DMS79 (cell line): ENCODE results near the gene SBK3.
"Not testable (repeated sequence)": the region's sequence is repeated elsewhere in the genome, so short reads cannot be mapped to it uniquely, and the experiment has no call there.

Source experiments
- DNase-seq: peaks from one replicate; lab custom pipeline; 2025; lab: John Stamatoyannopoulos, UW

SBK3 gene

GRCh38 chr19:55576746-55577145 lies 31.4 kb upstream of the SBK3 start:
- DNase-seq, result no peak

- not testable (repeated sequence) for DNase-seq
Measured at GRCh38 chr19:55573929-55574328, 28.6 kb upstream of the SBK3 start.

GRCh38 chr19:55569477-55569876 lies 24.1 kb upstream of the SBK3 start:
- DNase-seq, result not testable (repeated sequence)

GRCh38 chr19:55567708-55568328 lies 22.5 kb upstream of the SBK3 start:
- DNase-seq, result no peak

- DNase-seq, result no peak
Measured at GRCh38 chr19:55566823-55567222, 21.5 kb upstream of the SBK3 start.

DNA sequence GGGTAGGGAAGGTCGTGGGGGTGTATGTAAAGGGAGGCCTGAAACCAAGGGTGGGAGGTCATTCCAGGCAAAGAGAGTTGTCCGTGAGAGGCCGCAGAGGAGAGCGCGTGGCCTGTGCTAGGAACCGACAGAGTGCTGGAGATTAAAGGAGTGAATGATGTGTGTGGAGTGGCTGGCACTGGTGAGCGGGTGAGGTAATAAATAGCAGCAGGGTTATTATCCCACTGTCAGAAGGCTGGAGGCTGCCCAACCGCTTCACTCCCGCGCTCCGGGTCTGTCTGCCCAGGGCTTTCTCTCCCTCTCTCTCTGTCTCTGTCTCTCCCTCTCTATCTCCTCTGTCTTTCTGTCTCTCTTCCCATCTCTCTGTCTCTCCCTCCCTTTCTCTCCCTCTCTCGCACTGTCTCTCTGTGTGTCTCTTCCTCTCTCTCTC lies 17.9 kb upstream of the SBK3 start:
- DNase-seq, result no peak

GRCh38 chr19:55559684-55560083 lies 14.3 kb upstream of the SBK3 start:
- no peak for DNase-seq

DNA sequence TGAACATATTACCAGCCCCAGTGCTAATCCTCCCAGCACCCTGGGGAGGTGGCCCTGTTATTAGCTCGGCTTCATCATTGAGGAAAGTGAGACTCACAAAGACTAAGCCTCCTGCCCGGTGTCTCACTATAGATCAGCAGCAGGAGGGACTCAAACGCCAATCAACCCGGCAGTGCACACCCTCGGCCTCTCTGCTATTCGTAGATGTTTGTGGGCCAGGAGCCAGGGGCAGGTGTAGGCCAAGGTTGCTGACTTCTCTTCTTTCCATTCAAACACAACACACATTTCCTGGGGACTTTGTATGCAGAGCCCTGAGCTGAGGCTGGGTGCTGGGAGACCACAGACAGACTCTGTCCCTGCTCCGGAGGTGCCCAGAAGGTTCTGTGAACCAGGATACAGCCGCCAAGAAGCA lies 9.4 kb upstream of the SBK3 start:
- no peak for DNase-seq

DNA sequence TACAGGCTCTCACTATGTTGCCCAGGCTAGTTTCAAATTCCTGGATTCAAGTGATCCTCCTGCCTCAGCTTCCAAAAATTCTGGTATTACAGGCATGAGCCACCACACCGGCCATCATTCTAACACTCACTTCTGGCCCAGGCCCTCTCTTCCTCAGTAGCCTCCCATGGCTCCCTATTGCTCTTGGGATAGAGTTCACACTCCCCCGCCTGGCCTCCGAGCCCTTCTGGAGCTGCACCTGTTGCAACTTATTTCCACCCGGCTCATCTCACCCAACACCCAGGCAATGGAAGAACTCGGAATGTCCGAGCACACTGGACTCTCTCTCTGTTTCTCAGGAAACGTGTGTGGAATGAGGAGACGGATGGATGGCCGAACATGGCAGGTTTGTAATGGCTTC lies 9.0 kb upstream of the SBK3 start:
- no peak for DNase-seq

GRCh38 chr19:55553217-55554182 lies 8.2 kb upstream of the SBK3 start:
- no peak for DNase-seq

DNA sequence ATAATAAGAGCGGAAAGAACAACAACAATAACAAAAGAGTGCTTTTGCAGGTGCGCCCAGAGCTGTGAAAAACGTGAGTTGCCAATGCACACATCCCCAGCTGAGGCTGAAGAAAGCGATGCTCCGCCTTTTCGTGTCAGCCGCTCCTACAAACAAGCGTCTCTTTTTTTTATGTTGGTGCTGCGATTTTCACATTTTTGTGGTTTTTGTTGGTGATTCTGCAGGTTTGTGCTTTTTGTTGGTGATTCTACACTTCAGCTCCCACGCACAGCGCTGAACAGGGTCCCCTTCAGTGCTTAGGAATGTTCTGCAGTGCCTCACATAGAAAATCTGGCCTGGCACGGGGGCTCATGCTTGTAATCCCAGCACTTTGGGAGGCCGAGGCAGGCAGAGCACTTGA lies 7.3 kb upstream of the SBK3 start:
- no peak for DNase-seq

- DNase-seq, result no peak
Measured at GRCh38 chr19:55552206-55552605, 6.9 kb upstream of the SBK3 start.

GRCh38 chr19:55550321-55550650 lies 4.9 kb upstream of the SBK3 start:
- no peak for DNase-seq

DNA sequence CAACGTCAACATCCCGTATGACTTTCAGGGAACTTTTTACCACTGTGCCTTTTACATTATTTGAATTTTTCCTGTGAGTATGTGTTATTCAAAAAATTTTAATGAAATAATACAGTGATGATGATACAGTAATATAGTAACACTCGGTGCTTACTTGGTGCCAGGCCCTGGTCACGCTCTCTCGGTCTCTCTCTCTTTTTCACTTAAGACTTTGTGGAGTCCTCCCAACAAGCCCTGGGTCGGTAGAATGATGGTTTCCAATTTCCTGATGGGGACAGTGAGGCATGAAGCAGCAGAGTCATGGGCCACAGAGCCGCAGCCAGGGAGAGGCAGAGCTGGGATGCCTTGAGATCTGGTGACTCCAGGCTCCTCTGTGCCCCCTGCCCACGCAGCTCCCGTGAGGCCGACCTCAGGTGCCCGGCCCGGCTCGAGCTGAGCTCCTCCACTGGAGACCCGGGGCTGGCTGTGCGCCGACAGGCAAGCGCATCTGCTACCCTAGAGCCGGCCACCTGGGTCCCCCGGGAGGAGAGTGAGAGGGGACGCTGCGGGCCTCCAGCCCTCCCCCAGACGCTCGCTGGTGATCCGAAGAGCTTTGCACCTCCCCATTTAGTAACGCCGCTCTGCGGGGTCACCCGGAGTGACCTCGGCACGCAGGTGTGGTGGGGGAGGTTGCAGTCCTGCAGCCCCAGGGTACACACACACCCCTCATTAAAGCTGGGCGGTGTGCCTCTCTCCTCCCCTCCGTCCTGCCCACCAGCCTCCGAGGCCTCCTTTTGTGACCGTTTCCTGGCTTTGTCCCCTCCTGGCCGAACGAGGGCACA lies 4.4 kb upstream of the SBK3 start:
- peak; percentile 11 for DNase-seq

- no peak for DNase-seq
Measured at GRCh38 chr19:55546822-55547614, 1.7 kb upstream of the SBK3 start.

DNA sequence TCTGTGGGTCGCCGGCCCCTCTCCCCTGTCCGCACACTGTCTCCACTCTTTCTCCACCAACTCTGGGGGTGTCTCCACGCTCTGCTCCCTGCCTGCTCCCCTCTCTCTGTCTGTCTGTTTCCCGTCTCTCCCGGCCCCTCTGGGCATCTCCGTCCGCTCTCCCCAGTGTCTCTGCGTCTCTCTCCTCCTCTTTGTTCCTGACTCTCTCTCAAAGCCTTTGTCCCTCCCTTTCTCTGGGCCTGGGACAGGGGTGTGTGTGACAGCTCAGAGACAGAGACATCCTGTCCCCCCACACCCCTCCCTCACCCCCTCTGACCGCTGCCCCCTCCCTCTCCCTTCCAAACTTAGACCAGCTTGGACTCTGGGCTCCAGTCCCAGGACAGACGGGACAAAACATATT lies 668 bp upstream of the SBK3 start:
- DNase-seq, result no peak

DNA sequence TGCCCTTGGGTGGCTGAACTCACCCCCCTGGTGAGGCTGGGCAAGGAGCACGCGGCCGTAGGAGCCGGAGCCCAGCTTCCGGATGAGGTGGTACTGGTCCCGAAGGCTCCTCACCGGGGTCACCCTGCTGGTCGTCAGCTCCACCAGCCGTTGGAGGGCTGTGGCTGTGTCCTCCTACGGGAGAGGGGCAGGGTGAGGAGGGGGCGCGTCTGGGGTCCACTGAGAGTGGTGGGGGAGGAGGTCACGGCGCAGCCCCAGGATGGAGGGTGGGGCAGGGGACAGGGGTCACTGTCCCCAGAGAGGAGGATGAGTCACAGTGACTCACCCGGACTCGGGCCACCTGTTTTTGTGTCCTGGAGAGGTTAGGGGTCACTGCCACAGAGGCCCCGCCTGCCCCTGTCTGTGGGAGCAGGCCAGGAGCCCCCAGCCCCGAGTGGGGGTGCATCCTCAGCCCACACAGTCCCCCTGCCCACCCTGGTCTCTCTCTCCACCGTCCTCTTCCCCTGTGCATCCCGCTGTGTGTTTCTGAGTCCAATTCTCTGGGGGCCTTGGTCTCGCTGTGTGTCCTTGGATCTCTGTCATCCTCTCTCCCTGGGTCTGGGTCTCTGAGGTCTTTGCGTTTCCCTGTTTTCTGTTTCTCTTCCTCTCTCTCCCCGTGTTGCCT lies 435 bp downstream of the SBK3 start:
- no peak for DNase-seq

GRCh38 chr19:55544014-55544413 lies 1.3 kb downstream of the SBK3 start:
- no peak for DNase-seq

GRCh38 chr19:55543567-55543966 lies 1.8 kb downstream of the SBK3 start:
- no peak for DNase-seq

GRCh38 chr19:55542292-55542855 lies 3.0 kb downstream of the SBK3 start:
- DNase-seq, result no peak

DNA sequence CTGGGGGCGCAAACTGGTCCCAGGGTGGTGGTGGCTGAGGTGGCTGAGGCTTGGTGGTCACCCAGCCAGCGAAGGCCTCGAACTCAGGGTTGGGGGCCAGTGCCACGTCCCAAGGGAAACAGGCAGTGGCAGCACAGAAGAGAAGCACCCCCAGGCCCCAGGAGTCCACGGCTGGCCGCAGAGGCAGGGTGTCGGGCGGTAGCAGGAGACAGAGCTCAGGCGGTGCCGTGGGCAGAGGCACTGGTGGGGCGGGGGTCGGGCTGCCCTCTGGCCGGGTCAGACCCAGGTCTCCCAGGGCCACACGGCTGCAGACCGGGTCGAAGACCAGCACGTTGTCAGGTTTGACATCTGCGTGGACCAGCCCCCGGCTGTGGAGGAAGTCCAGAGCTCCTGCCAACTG lies 4.3 kb downstream of the SBK3 start:
- DNase-seq, result no peak
